K562 (cell line): ENCODE results near the gene CLPSL1. TPM values are rescaled to one million over a fixed set of nuclear protein-coding genes. Genes with fewer than 3 reads are reported as not detected.
A peak's percentile ranks its signal among the peaks of the same experiment; 100 is the strongest.

Experiments
- CBX5 ChIP-seq: IDR thresholded peaks from 2 replicates; pipeline ENCODE4 v1.6.1; 2014; ENCODE audit warnings: low read depth, borderline replicate concordance
- CEBPZ ChIP-seq: fragments of 150-350 bp; IDR thresholded peaks from 2 replicates; pipeline ENCODE4 v1.6.1; 2014; ENCODE audit warnings: low read depth, mild to moderate bottlenecking, low read length, borderline replicate concordance
- CHCHD3 ChIP-seq: fragments of 250-450 bp; sonication (Bioruptor Pico); IDR thresholded peaks from 2 replicates; pipeline ENCODE4 v2.1.2; 2022; ENCODE audit warnings: mild to moderate bottlenecking
- CREB1 ChIP-seq, 2 experiments: sonication (generic) in 1 of 2; formaldehyde crosslinking in 1 of 2; IDR thresholded peaks; 2 replicates each; pipeline versions ENCODE4 v1.6.1 to v1.8.0; 2012 to 2022; ENCODE audit warnings: inconsistent platforms in 1 of 2, mild to moderate bottlenecking in 1 of 2, missing genetic modification reagents in 1 of 2, moderate library complexity in 1 of 2
- CTBP1 ChIP-seq: fragments of 450-650 bp; IDR thresholded peaks from 2 replicates; pipeline ENCODE4 v1.6.1; 2016; ENCODE audit warnings: borderline replicate concordance
- DLX4 ChIP-seq: fragments of 250-450 bp; sonication (Bioruptor Pico); IDR thresholded peaks from 2 replicates; pipeline ENCODE4 v1.6.1; 2021; ENCODE audit warnings: mild to moderate bottlenecking
- E2F5 ChIP-seq: sonication (generic); formaldehyde crosslinking; IDR thresholded peaks from 2 replicates; pipeline ENCODE4 v1.8.0; 2022; ENCODE audit warnings: mild to moderate bottlenecking, missing genetic modification reagents
- EP300 ChIP-seq: IDR thresholded peaks from 2 replicates; pipeline ENCODE4 v1.6.1; 2012; ENCODE audit warnings: low read length, improper control_type of control experiment
- PHF8 ChIP-seq: fragments of 200-600 bp; sonication (generic); IDR thresholded peaks from 2 replicates; pipeline ENCODE4 v1.6.1; 2012; ENCODE audit warnings: mixed run types, mild to moderate bottlenecking, inconsistent platforms, low read length, moderate library complexity, borderline replicate concordance
- POLR2G ChIP-seq: fragments of 200-400 bp; formaldehyde crosslinking; IDR thresholded peaks from 2 replicates; pipeline ENCODE4 v1.6.1; 2017; ENCODE audit warnings: low read depth, mild to moderate bottlenecking, antibody characterized with exemption, low read length, moderate library complexity
- PPARD ChIP-seq: fragments of 250-450 bp; sonication (Bioruptor Pico); IDR thresholded peaks from 2 replicates; pipeline ENCODE4 v1.8.0; 2022; ENCODE audit warnings: inconsistent platforms, mild to moderate bottlenecking, moderate library complexity
- RBFOX2 ChIP-seq: fragments of 200-400 bp; formaldehyde crosslinking; IDR thresholded peaks from 2 replicates; pipeline ENCODE4 v1.6.1; 2017; ENCODE audit warnings: low read depth, mild to moderate bottlenecking, low read length, moderate library complexity
- SMARCB1 ChIP-seq: IDR thresholded peaks from 2 replicates; pipeline ENCODE4 v1.6.1; 2011; ENCODE audit warnings: improper control_type of control experiment, low read depth; ENCODE audit not compliant: insufficient read length
- SPI1 ChIP-seq: IDR thresholded peaks from 2 replicates; pipeline ENCODE4 v1.6.1; 2011; ENCODE audit warnings: low read depth, low read length, control low read depth, borderline replicate concordance
- TEAD1 ChIP-seq, 2 experiments: fragments of 450-650 bp in 1 of 2; sonication (generic) in 1 of 2; formaldehyde crosslinking; IDR thresholded peaks; 2 replicates each; pipeline versions ENCODE4 v1.4.0 to v1.8.0; 2020 to 2022; ENCODE audit warnings: mild to moderate bottlenecking in 2 of 2, missing genetic modification reagents in 1 of 2
- THRAP3 ChIP-seq: fragments of 450-650 bp; IDR thresholded peaks from 2 replicates; pipeline ENCODE4 v1.6.1; 2016; ENCODE audit warnings: mild to moderate bottlenecking, inconsistent platforms, borderline replicate concordance
- TSHZ1 ChIP-seq: fragments of 250-450 bp; sonication (Bioruptor Pico); IDR thresholded peaks from 2 replicates; pipeline ENCODE4 v1.4.0; 2020; ENCODE audit warnings: mild to moderate bottlenecking, moderate library complexity
- ZBTB8A ChIP-seq: fragments of 450-650 bp; IDR thresholded peaks from 2 replicates; pipeline ENCODE4 v1.6.1; 2018; ENCODE audit warnings: mild to moderate bottlenecking, moderate library complexity; ENCODE audit not compliant: partially characterized antibody
- ZNF175 ChIP-seq: fragments of 200-800 bp; sonication (Bioruptor generic); IDR thresholded peaks from 2 replicates; pipeline ENCODE4 v1.6.1; 2016; ENCODE audit warnings: low read depth, mild to moderate bottlenecking, missing genetic modification characterization, missing compliant biosample characterization
- polyA plus RNA-seq, 8 experiments: library from polyadenylated mRNA; depleted of rRNA in 4 of 8; stranded (reverse) in 5 of 8; unstranded in 3 of 8; fragments of >200 nt; fragmentation: Nextera tagmentation in 2 of 8; fragmentation: Illumina TruSeq in 1 of 8; extraction: Ambion mirVana in 2 of 8; extraction: Trizol in 1 of 8; gene quantifications; 2 replicates each; pipeline versions ENCODE4 v1.2.1 to v1.2.3, GENCODE V29; 2011 to 2014; ENCODE audit warnings: inconsistent platforms in 1 of 8, missing spikeins in 1 of 8
- total RNA-seq, 7 experiments: library from RNA; depleted of rRNA in 6 of 7; stranded (reverse); fragments of >200 nt in 6 of 7; fragmentation: Illumina TruSeq in 2 of 7; extraction: Trizol in 2 of 7; gene quantifications; 2 replicates each; pipeline versions ENCODE4 v1.2.1 to v1.2.3, GENCODE V29; 2011 to 2021; ENCODE audit warnings: low replicate concordance in 1 of 7

CLPSL1 gene
- total and polyA plus RNA-seq, 9 of the 15 experiments (the other 6 are each of a cell fraction or from before 2014, with no cell fraction given), result not detected

- TF ChIP-seq SMARCB1, result no peak
- TF ChIP-seq CHCHD3 (CRISPR knock-in tag), result no peak
- peak; percentile 15; the same call in 1 of the 2 replicates for TF ChIP-seq CTBP1
- TF ChIP-seq CEBPZ, result no peak
- no peak for TF ChIP-seq POLR2G
- no peak for TF ChIP-seq CREB1 (IDR thresholded peaks at IDR 0.05)
- no peak for TF ChIP-seq CREB1 (CRISPR knock-in tag; IDR thresholded peaks at IDR 0.05)
- TF ChIP-seq PPARD (CRISPR knock-in tag), result no peak
- TF ChIP-seq DLX4, result no peak
- no peak for TF ChIP-seq E2F5 (CRISPR knock-in tag)
- TF ChIP-seq PHF8, result no peak
- TF ChIP-seq ZNF175 (CRISPR knock-in tag), result no peak
- TF ChIP-seq TSHZ1 (CRISPR knock-in tag), result no peak
- TF ChIP-seq THRAP3, result no peak
- no peak for TF ChIP-seq SPI1
- no peak for TF ChIP-seq CBX5
- TF ChIP-seq EP300, result no peak
- TF ChIP-seq RBFOX2, result no peak
- TF ChIP-seq TEAD1 (CRISPR knock-in tag; IDR thresholded peaks at IDR 0.05), result no peak
- TF ChIP-seq ZBTB8A, result no peak
Observed at GRCh38 chr6:35737413-35738211, 43.2 kb upstream of the CLPSL1 start (continued).
